Stomach (tissue), 9 donors: ENCODE data around the gene PCDH9. TPM values are rescaled to one million over a fixed set of nuclear protein-coding genes. Genes with fewer than 3 reads are reported as not detected.

ENCODE experiments used
- DNase-seq, 2 donors: peaks; one replicate each; pipeline versions ENCODE4 v3.0.0 to v3.0.0-alpha.2; 2013 to 2019
- H3K27ac ChIP-seq, 5 donors: fragments of 200-600 bp in 4 of 5; sonication (generic) in 4 of 5; one replicate each; pipeline ENCODE4 v1.5.1; 2013 to 2019; ENCODE audit warnings: mild to moderate bottlenecking in 1 of 5, moderate library complexity in 1 of 5
- H3K27me3 ChIP-seq, 3 donors: fragments of 200-600 bp; sonication (generic); one replicate each; pipeline ENCODE4 v1.5.1; 2017 to 2019; ENCODE audit warnings: mixed run types in 1 of 3
- H3K36me3 ChIP-seq, 4 donors: fragments of 200-600 bp; sonication (generic); 1 replicate in 3 of 4; 2 replicates in 1 of 4; pipeline ENCODE4 v1.5.1; 2016 to 2019
- H3K4me1 ChIP-seq, 4 donors: fragments of 200-600 bp; sonication (generic); one replicate each; pipeline ENCODE4 v1.5.1; 2016 to 2019
- H3K4me3 ChIP-seq, 4 donors: fragments of 200-600 bp; sonication (generic) in 3 of 4; one replicate each; pipeline ENCODE4 v1.5.1; 2016 to 2019; ENCODE audit warnings: mild to moderate bottlenecking in 1 of 4
- H3K9me3 ChIP-seq, 4 donors: fragments of 200-600 bp; sonication (generic); one replicate each; pipeline ENCODE4 v1.5.1; 2016 to 2019
- EP300 ChIP-seq: sonication (generic); formaldehyde crosslinking; IDR thresholded peaks from one replicate; pipeline ENCODE4 v1.6.1; 2017; ENCODE audit warnings: antibody characterized with exemption
- POLR2A ChIP-seq, 4 donors: fragments of 450-650 bp; IDR thresholded peaks; one replicate each; pipeline ENCODE4 v1.6.1; 2016; ENCODE audit warnings: antibody characterized with exemption in 4 of 4, control low read depth in 2 of 4, mild to moderate bottlenecking in 1 of 4, moderate library complexity in 1 of 4
- POLR2AphosphoS5 ChIP-seq, 3 donors: sonication (generic); formaldehyde crosslinking; IDR thresholded peaks; one replicate each; pipeline ENCODE4 v1.6.1; 2016; ENCODE audit warnings: antibody characterized with exemption in 3 of 3
- WGBS, 5 donors: extraction: QIAGEN DNeasy Blood & Tissue Kit in 3 of 5; methylation state at CpG; one replicate each; pipeline versions ENCODE4 v1.1.5 to v1.1.7; 2013 to 2018; 5-methylcytosine and 5-hydroxymethylcytosine counted together
- intact Hi-C: fragments of 100-400 bp; cut with DNase I; formaldehyde crosslinking; loops from one replicate; pipeline ENCODE4 v1.15.1; 2023; ENCODE audit warnings: low total_unique reads
- polyA plus RNA-seq, 3 donors: library from polyadenylated mRNA; stranded (reverse); fragments of 200-250 nt; gene quantifications; one replicate each; pipeline ENCODE4 v1.2.3, GENCODE V29; 2013
- total RNA-seq, 5 donors: library from RNA; depleted of rRNA; stranded (reverse); fragments of >200 nt; gene quantifications; one replicate each; pipeline versions ENCODE4 v1.1.0 to v1.2.3, GENCODE V29; 2014 to 2016
- TF ChIP-seq, protein P1 (sequence below), 7 experiments: fragments of 450-650 bp in 4 of 7; fragments of 200-600 bp in 3 of 7; sonication (generic) in 3 of 7; IDR thresholded peaks; one replicate each; pipeline ENCODE4 v1.5.1; 2016 to 2019; ENCODE audit warnings: antibody characterized with exemption in 7 of 7, control low read depth in 2 of 7, mild to moderate bottlenecking in 1 of 7
- donor health status: healthy with polysubstance abuse.
- donor health status: Bipolar disorder and iron deficiency.
- donor health status: healthy.

The PCDH9 gene
- total and polyA plus RNA-seq, 8 donors = 0.40 to 36.2 (median 3.7) TPM

DNA sequence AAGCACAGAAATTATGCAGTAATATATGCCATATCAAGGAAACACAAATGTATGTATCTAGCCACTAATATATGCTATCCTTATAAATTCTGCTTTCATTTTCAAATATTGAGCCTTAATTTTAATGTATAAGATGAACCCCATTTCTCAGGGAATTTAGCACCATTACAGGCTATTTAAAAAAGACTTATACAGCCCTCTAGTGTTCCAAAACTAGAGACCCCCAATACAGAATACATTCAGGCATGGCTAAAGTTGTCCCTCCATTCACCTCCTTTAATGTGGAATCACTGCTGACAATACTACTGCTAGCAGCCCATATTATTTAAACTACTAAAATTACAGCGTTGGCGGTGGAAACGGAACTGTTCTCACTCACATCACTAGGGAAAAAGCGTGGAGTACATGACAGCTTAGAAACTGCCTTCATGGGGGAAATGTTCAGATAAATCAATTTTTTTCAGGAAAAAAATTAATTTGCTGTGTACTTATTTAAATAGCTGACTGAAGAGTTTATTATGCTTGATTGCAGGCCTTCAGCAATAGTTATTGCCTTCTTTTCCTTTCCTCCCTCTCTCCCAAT is 541.0 kb downstream of the PCDH9 start:
- Histone ChIP-seq H3K9me3 (peaks cover 4 to 14% (median 12%) of the 10 kb centered on the region in 4 donors), H3K36me3 (no peaks in the 10 kb centered on the region), H3K4me3 (no peak overlapping the region), H3K27ac (no peak overlapping the region), H3K4me1 (no peaks in the 10 kb centered on the region), H3K27me3 (no peaks in the 10 kb centered on the region)
- TF ChIP-seq, protein P1, sequence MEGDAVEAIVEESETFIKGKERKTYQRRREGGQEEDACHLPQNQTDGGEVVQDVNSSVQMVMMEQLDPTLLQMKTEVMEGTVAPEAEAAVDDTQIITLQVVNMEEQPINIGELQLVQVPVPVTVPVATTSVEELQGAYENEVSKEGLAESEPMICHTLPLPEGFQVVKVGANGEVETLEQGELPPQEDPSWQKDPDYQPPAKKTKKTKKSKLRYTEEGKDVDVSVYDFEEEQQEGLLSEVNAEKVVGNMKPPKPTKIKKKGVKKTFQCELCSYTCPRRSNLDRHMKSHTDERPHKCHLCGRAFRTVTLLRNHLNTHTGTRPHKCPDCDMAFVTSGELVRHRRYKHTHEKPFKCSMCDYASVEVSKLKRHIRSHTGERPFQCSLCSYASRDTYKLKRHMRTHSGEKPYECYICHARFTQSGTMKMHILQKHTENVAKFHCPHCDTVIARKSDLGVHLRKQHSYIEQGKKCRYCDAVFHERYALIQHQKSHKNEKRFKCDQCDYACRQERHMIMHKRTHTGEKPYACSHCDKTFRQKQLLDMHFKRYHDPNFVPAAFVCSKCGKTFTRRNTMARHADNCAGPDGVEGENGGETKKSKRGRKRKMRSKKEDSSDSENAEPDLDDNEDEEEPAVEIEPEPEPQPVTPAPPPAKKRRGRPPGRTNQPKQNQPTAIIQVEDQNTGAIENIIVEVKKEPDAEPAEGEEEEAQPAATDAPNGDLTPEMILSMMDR (IDR thresholded peaks at IDR 0.05) = no peak
- TF ChIP-seq POLR2A (IDR thresholded peaks at IDR 0.05) = no peak
- no peak for TF ChIP-seq POLR2AphosphoS5 (IDR thresholded peaks at IDR 0.05)
- TF ChIP-seq EP300 = no peak
- 86 to 96% (median 91%) methylated on average over 4 of the region's 4 CpGs for WGBS, 5 donors
- DNase-seq = peak in 1 of 2 donors; percentile 9
- intact Hi-C loops = no loop called here

DNA sequence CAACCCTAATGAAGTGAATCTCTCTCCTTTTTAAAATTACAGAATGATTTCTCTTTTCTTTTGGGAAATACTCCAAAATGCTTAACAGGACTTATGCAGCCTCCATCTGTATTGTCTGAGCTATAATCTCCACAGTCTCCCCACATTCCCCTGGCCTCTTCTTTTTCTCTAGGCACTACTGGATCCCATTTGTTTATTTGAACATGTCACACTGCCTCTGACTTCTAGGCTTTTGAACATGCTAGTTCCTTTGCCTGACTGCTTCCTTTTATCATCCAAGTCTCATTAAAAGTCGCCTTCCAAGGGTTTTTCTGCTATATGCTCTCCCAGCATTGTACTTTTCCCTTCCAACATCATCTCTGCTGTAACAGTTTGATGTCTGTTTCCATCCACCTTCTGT is 548.7 kb downstream of the PCDH9 start:
- Histone ChIP-seq H3K27ac (no peak overlapping the region), H3K36me3 (no peaks in the 10 kb centered on the region), H3K4me3 (no peak overlapping the region), H3K4me1 (no peaks in the 10 kb centered on the region), H3K27me3 (no peaks in the 10 kb centered on the region), H3K9me3 (peaks cover 4 to 14% (median 12%) of the 10 kb centered on the region in 4 donors)
- DNase-seq = no peak
- TF ChIP-seq, protein P1 (IDR thresholded peaks at IDR 0.05) = no peak
- TF ChIP-seq EP300 = no peak
- TF ChIP-seq POLR2A (IDR thresholded peaks at IDR 0.05) = no peak
- no peak for TF ChIP-seq POLR2AphosphoS5 (IDR thresholded peaks at IDR 0.05)
- 45 to 70% (median 65%) methylated on average over 1 of the region's 1 CpG for WGBS, 5 donors
- intact Hi-C loops = no loop called here

DNA sequence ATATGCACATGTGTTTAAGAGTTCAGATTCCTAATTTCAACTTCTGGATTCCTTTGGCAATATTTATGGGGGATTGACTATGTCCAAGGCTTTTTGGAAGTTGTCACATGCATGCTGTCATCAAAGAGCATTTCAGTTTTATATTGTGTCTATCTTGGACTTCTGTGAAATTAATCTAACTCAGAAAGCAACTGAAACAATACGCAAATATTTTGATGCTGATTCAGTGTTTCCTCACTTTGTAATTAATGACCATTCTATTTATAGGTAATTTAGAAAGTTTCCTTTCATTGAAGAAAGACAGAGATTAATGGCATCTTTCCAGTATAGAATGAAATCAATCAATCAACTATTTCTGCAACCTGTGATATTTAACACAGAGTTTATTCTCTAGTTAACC is 550.1 kb downstream of the PCDH9 start:
- Histone ChIP-seq H3K4me1 (no peaks in the 10 kb centered on the region), H3K4me3 (no peak overlapping the region), H3K27ac (no peak overlapping the region), H3K9me3 (peaks cover 0 to 4% (median 2%) of the 10 kb centered on the region in 4 donors), H3K36me3 (no peaks in the 10 kb centered on the region), H3K27me3 (no peaks in the 10 kb centered on the region)
- WGBS, 5 donors = 84 to 95% (median 90%) methylated on average over 1 of the region's 1 CpG
- DNase-seq = no peak
- TF ChIP-seq, protein P1 (IDR thresholded peaks at IDR 0.05) = no peak
- TF ChIP-seq POLR2A (IDR thresholded peaks at IDR 0.05) (no peak), POLR2AphosphoS5 (IDR thresholded peaks at IDR 0.05) (no peak), EP300 (no peak)
- intact Hi-C loops = no loop called here

DNA sequence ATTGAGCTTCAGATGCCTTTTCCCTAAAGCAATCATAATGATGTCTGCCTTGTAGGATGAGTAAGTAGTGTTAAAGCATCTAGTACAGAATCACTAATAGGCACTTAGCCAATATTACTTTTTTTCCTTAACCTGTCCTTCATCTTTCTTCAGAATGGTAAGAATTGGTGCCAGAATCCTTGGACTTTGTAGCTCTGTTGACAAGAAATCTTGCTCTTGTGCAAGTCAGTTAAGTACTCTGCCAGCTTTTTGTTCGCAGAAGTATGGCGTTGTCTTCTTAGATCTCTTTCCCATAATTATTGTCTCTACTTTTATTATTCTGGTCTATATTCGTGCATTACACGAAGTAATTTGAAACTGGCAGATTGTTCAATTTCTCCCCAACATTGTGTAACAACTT is 554.5 kb downstream of the PCDH9 start:
- Histone ChIP-seq H3K36me3 (no peaks in the 10 kb centered on the region), H3K4me3 (no peak overlapping the region), H3K9me3 (peaks cover 0 to 5% (median 0%) of the 10 kb centered on the region in 4 donors), H3K4me1 (no peaks in the 10 kb centered on the region), H3K27me3 (no peaks in the 10 kb centered on the region), H3K27ac (no peak overlapping the region)
- intact Hi-C loops = no loop called here
- no peak for DNase-seq
- TF ChIP-seq, protein P1 (IDR thresholded peaks at IDR 0.05) = no peak
- TF ChIP-seq EP300 (no peak), POLR2AphosphoS5 (IDR thresholded peaks at IDR 0.05) (no peak), POLR2A (IDR thresholded peaks at IDR 0.05) (no peak)
- WGBS, 5 donors = 81 to 86% (median 85%) methylated on average over 4 of the region's 4 CpGs
